Uterine smooth muscle cell (primary cell): Measurements from ENCODE around the gene TBC1D21. TPM values are rescaled to one million over a fixed set of nuclear protein-coding genes. Genes with fewer than 3 reads are reported as not detected.

Source experiments
- total RNA-seq: library from RNA; depleted of rRNA; stranded (reverse); fragments of >200 nt; gene quantifications from 2 replicates; pipeline ENCODE4 v1.2.3, GENCODE V29; 2014

TBC1D21 gene
- total RNA-seq, result not detected in 2 replicates

GRCh38 chr15:73873456-73873855 is at the start of gene TBC1D21:
TBC1D21 (plus strand) TSS chr15:73873564; CDS start chr15:73873710, 146 bp downstream.

GRCh38 chr15:73926219-73927002 is 53.0 kb downstream of the TBC1D21 start, which contains the start of gene LOXL1:
LOXL1 (plus strand) TSS chr15:73926462; CDS start chr15:73926784, 322 bp downstream.

Other genes starting within 250 kb of the TBC1D21 start
- gene NPTN, start 240.2 kb upstream of the TBC1D21 start, total RNA-seq, result 142 and 154 TPM in 2 replicates
- 151 and 164 TPM in 2 replicates for gene CD276, start 189.2 kb upstream of the TBC1D21 start, total RNA-seq
- 0.11 and 0.50 TPM in 2 replicates for gene INSYN1, start 120.2 kb upstream of the TBC1D21 start, total RNA-seq
- 64.3 and 68.5 TPM in 2 replicates for gene LOXL1, start 52.9 kb downstream of the TBC1D21 start, total RNA-seq
- 20.4 and 21.9 TPM in 2 replicates for gene STOML1, start 118.7 kb downstream of the TBC1D21 start, total RNA-seq
- gene PML, start 121.2 kb downstream of the TBC1D21 start, total RNA-seq, result 25.0 and 27.9 TPM in 2 replicates
- gene GOLGA6A, start 209.0 kb downstream of the TBC1D21 start, total RNA-seq, result under 0.01 TPM in 1 of 2 replicates, not detected in the other